Fibroblast of lung (primary cell): ENCODE results near the gene HSPA4.

Source experiments
- CTCF ChIP-seq, 2 donors: IDR thresholded peaks in 1 of 2; conservative IDR thresholded peaks in 1 of 2; 1 replicate in 1 of 2; 2 replicates in 1 of 2; pipeline ENCODE4 v1.5.1; 2011 to 2012; ENCODE audit warnings: low read length in 2 of 2, control low read depth in 1 of 2, inconsistent platforms in 1 of 2, low read depth in 1 of 2, mild to moderate bottlenecking in 1 of 2
- EZH2 ChIP-seq: IDR thresholded peaks from 2 replicates; pipeline ENCODE4 v1.5.1; 2012; ENCODE audit warnings: low read length, control low read depth, mild to moderate bottlenecking; ENCODE audit errors: missing control alignments

GRCh38 chr5:133079048-133079447 lies 27.2 kb downstream of the HSPA4 start:
- no peak for TF ChIP-seq CTCF (conservative IDR thresholded peaks at IDR 0.05 in 1 of 2, IDR thresholded peaks at IDR 0.05 in 1 of 2; ENCODE audit: low read depth in 1 of 2, low read length in 2 of 2)
- no peak for TF ChIP-seq EZH2
